H1 (cell line): Measurements from ENCODE around the gene TEKTIP1.
A peak's percentile ranks its signal among the peaks of the same experiment; 100 is the strongest.

ENCODE experiments used
- BRCA1 ChIP-seq: IDR thresholded peaks from 2 replicates; pipeline ENCODE4 v1.6.1; 2012; ENCODE audit warnings: low read depth, low read length, improper control_type of control experiment
- HDAC6 ChIP-seq: IDR thresholded peaks from one replicate; pipeline ENCODE4 v1.7.1; 2012; ENCODE audit warnings: low read depth, mild to moderate bottlenecking, inconsistent platforms, low read length, moderate library complexity
- POLR2A ChIP-seq, 2 experiments: IDR thresholded peaks; 1 replicate in 1 of 2; 2 replicates in 1 of 2; pipeline ENCODE4 v1.6.1; 2011; ENCODE audit warnings: low read depth in 2 of 2, low read length in 2 of 2, mild to moderate bottlenecking in 2 of 2; ENCODE audit errors: control extremely low read depth in 1 of 2
- POLR2AphosphoS5 ChIP-seq: IDR thresholded peaks from 2 replicates; pipeline ENCODE4 v1.6.1; 2011; ENCODE audit warnings: low read depth, low read length
- RAD21 ChIP-seq, 2 experiments: IDR thresholded peaks in 1 of 2; conservative IDR thresholded peaks in 1 of 2; 2 replicates each; pipeline ENCODE4 v1.6.1; 2011; ENCODE audit warnings: low read depth in 2 of 2, low read length in 2 of 2, improper control_type of control experiment in 1 of 2, inconsistent platforms in 1 of 2, mild to moderate bottlenecking in 1 of 2, moderate library complexity in 1 of 2
- TF ChIP-seq, protein P1 (sequence below), 3 experiments: IDR thresholded peaks; 1 replicate in 2 of 3; 2 replicates in 1 of 3; pipeline versions ENCODE4 v1.5.1 to v1.6.1; 2011; ENCODE audit warnings: low read length in 3 of 3, mild to moderate bottlenecking in 3 of 3, inconsistent platforms in 2 of 3, low read depth in 1 of 3, moderate library complexity in 1 of 3; ENCODE audit not compliant: insufficient read depth in 1 of 3; ENCODE audit errors: control extremely low read depth in 1 of 3
- TF ChIP-seq, protein P2 (sequence below): IDR thresholded peaks from 2 replicates; pipeline ENCODE4 v1.6.1; 2012; ENCODE audit warnings: low read length, inconsistent platforms

DNA sequence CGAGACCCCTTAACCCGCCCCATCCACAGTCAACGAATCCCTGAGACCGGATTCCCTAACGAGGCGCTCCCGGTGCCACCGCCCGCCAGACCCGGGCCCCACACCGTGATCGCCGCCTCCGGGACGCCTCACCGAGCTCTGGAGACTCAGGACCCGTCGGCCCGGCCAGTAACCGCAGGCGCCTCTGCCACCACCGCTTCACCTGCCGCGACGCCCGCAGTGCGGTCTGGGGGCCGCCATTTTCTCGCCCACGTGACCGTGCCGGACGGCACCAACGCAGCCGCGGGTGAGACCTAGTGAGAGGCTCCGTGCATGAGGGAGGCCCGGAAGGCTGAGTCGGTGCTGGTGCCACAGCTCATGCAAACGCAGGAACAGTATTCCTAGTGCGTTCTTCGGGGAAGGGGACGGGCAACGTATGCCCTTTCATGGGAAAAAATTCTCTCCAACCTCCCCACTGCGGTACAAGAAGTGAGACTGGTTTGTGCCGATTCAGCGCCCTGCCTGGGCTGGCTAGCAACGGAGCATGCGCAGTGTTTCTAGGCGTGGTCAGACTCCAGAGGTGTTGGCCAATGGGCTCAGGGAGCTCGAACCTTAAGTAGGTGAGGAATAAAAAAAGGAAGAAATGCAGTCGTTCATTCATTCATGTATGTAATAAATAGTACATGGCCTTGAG, 38.4 kb upstream of the TEKTIP1 start, which contains the start of gene DOHH:
- TF ChIP-seq, protein P1, sequence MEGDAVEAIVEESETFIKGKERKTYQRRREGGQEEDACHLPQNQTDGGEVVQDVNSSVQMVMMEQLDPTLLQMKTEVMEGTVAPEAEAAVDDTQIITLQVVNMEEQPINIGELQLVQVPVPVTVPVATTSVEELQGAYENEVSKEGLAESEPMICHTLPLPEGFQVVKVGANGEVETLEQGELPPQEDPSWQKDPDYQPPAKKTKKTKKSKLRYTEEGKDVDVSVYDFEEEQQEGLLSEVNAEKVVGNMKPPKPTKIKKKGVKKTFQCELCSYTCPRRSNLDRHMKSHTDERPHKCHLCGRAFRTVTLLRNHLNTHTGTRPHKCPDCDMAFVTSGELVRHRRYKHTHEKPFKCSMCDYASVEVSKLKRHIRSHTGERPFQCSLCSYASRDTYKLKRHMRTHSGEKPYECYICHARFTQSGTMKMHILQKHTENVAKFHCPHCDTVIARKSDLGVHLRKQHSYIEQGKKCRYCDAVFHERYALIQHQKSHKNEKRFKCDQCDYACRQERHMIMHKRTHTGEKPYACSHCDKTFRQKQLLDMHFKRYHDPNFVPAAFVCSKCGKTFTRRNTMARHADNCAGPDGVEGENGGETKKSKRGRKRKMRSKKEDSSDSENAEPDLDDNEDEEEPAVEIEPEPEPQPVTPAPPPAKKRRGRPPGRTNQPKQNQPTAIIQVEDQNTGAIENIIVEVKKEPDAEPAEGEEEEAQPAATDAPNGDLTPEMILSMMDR (IDR thresholded peaks at IDR 0.05; ENCODE audit: control extremely low read depth in 1 of 3, insufficient read depth in 1 of 3, low read depth in 1 of 3, low read length in 3 of 3) = no peak
- TF ChIP-seq RAD21 (IDR thresholded peaks at IDR 0.05 in 1 of 2, conservative IDR thresholded peaks at IDR 0.05 in 1 of 2; ENCODE audit: low read depth in 2 of 2, low read length in 2 of 2) (no peak), POLR2A (IDR thresholded peaks at IDR 0.05; ENCODE audit: control extremely low read depth in 1 of 2, low read depth in 2 of 2, low read length in 2 of 2) (peak in 1 of 2 experiments; percentile 92; a peak in 2 of 3 replicates), POLR2AphosphoS5 (peak; percentile 89), BRCA1 (peak; percentile 47), HDAC6 (no peak)
- TF ChIP-seq, protein P2, sequence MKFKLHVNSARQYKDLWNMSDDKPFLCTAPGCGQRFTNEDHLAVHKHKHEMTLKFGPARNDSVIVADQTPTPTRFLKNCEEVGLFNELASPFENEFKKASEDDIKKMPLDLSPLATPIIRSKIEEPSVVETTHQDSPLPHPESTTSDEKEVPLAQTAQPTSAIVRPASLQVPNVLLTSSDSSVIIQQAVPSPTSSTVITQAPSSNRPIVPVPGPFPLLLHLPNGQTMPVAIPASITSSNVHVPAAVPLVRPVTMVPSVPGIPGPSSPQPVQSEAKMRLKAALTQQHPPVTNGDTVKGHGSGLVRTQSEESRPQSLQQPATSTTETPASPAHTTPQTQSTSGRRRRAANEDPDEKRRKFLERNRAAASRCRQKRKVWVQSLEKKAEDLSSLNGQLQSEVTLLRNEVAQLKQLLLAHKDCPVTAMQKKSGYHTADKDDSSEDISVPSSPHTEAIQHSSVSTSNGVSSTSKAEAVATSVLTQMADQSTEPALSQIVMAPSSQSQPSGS = no peak
